SK-N-MC (cell line): ENCODE results near the gene BRWD1.

Source experiments
- DNase-seq: peaks from one replicate; pipeline ENCODE4 v3.0.0-alpha.2; 2011; ENCODE audit warnings: low read depth, low spot score
- H3K27ac ChIP-seq: fragments of 200-600 bp; sonication (generic); 2 replicates; pipeline ENCODE4 v1.5.1; 2016; ENCODE audit warnings: mixed run types
- H3K36me3 ChIP-seq: fragments of 200-600 bp; sonication (generic); 2 replicates; pipeline ENCODE4 v1.6.1; 2017; ENCODE audit warnings: antibody characterized with exemption, low read length, mixed read lengths; ENCODE audit not compliant: insufficient read depth
- H3K4me3 ChIP-seq: fragments of 200-600 bp; sonication (generic); 2 replicates; pipeline ENCODE4 v1.5.1; 2016
- H3K9ac ChIP-seq: fragments of 200-600 bp; sonication (generic); 2 replicates; pipeline ENCODE4 v1.8.0; 2017; ENCODE audit warnings: mixed run types, mixed read lengths; ENCODE audit not compliant: insufficient read length
- H3K9me3 ChIP-seq: fragments of 200-600 bp; sonication (generic); 2 replicates; pipeline ENCODE4 v1.6.1; 2017; ENCODE audit warnings: low read depth, mild to moderate bottlenecking, antibody characterized with exemption, low read length, moderate library complexity, mixed read lengths
- EZH2 ChIP-seq: fragments of 200-600 bp; sonication (generic); IDR thresholded peaks from one replicate; pipeline ENCODE4 v1.6.1; 2017; ENCODE audit warnings: antibody characterized with exemption
- FOXP2 ChIP-seq: optimal IDR thresholded peaks from 2 replicates; pipeline ENCODE3; 2011; ENCODE audit warnings: mild to moderate bottlenecking, moderate library complexity; ENCODE audit not compliant: insufficient read depth; ENCODE audit errors: extremely low read length, control extremely low read depth
- POLR2AphosphoS5 ChIP-seq: IDR thresholded peaks from 2 replicates; pipeline ENCODE4 v1.6.1; 2012; ENCODE audit warnings: mild to moderate bottlenecking, low read depth, low read length, borderline replicate concordance

Gene BRWD1

GRCh38 chr21:39281853-39282252, 31.6 kb downstream of the BRWD1 start:
- peak overlapping the region; percentile 97 for H3K27ac ChIP-seq
- H3K9me3 ChIP-seq: no peaks in the 10 kb centered on the region
- peaks cover 46% of the 10 kb centered on the region for H3K36me3 ChIP-seq
- DNase-seq: no peak
- TF ChIP-seq EZH2 (no peak), POLR2AphosphoS5 (no peak), FOXP2 (no peak)
- H3K4me3 ChIP-seq: no peak overlapping the region
- no peak overlapping the region for H3K9ac ChIP-seq

GRCh38 chr21:39281207-39281606, 32.2 kb downstream of the BRWD1 start:
- no peak for TF ChIP-seq FOXP2
- no peak for TF ChIP-seq POLR2AphosphoS5
- no peak for TF ChIP-seq EZH2
- Histone ChIP-seq H3K36me3 (peaks cover 50% of the 10 kb centered on the region), H3K9ac (peak overlapping the region; percentile 43), H3K9me3 (no peaks in the 10 kb centered on the region), H3K27ac (peak overlapping the region; percentile 97), H3K4me3 (peak overlapping the region; percentile 64)
- DNase-seq: no peak

- no peak overlapping the region for H3K4me3 ChIP-seq
- H3K9me3 ChIP-seq: no peaks in the 10 kb centered on the region
- no peak overlapping the region for H3K9ac ChIP-seq
- peaks cover 57% of the 10 kb centered on the region for H3K36me3 ChIP-seq
- TF ChIP-seq FOXP2: no peak
- TF ChIP-seq POLR2AphosphoS5: no peak
- no peak for TF ChIP-seq EZH2
- DNase-seq: no peak
- H3K27ac ChIP-seq: no peak overlapping the region
Observed at GRCh38 chr21:39269620-39270019, 43.8 kb downstream of the BRWD1 start.

GRCh38 chr21:39265603-39266002, 47.8 kb downstream of the BRWD1 start:
- no peaks in the 10 kb centered on the region for H3K9me3 ChIP-seq
- H3K36me3 ChIP-seq: peaks cover 71% of the 10 kb centered on the region
- H3K9ac ChIP-seq: no peak overlapping the region
- H3K27ac ChIP-seq: no peak overlapping the region
- no peak overlapping the region for H3K4me3 ChIP-seq
- no peak for DNase-seq
- TF ChIP-seq EZH2 (no peak), POLR2AphosphoS5 (no peak), FOXP2 (no peak)

GRCh38 chr21:39263372-39263771, 50.1 kb downstream of the BRWD1 start:
- TF ChIP-seq EZH2 (no peak), POLR2AphosphoS5 (no peak), FOXP2 (no peak)
- DNase-seq: no peak
- Histone ChIP-seq H3K36me3 (peaks cover 68% of the 10 kb centered on the region), H3K4me3 (no peak overlapping the region), H3K9ac (no peak overlapping the region), H3K27ac (peak overlapping the region; percentile 32; the same call in 1 of the 2 replicates), H3K9me3 (no peaks in the 10 kb centered on the region)

GRCh38 chr21:39258207-39258606, 55.2 kb downstream of the BRWD1 start:
- peaks cover 60% of the 10 kb centered on the region for H3K36me3 ChIP-seq
- no peak for TF ChIP-seq FOXP2
- no peak for TF ChIP-seq EZH2
- no peak for TF ChIP-seq POLR2AphosphoS5
- no peak overlapping the region for H3K4me3 ChIP-seq
- no peak for DNase-seq
- H3K9ac ChIP-seq: no peak overlapping the region
- no peaks in the 10 kb centered on the region for H3K9me3 ChIP-seq
- H3K27ac ChIP-seq: no peak overlapping the region

GRCh38 chr21:39251326-39251725, 62.1 kb downstream of the BRWD1 start:
- Histone ChIP-seq H3K9me3 (no peaks in the 10 kb centered on the region), H3K4me3 (0 out of 2 replicates have a peak overlapping the region, but pooled peaks have one; percentile 2), H3K36me3 (peaks cover 33% of the 10 kb centered on the region), H3K27ac (peak overlapping the region; percentile 79), H3K9ac (no peak overlapping the region)
- peak; percentile 6 for DNase-seq
- no peak for TF ChIP-seq FOXP2
- no peak for TF ChIP-seq EZH2
- no peak for TF ChIP-seq POLR2AphosphoS5

- Histone ChIP-seq H3K9ac (no peak overlapping the region), H3K36me3 (peaks cover 52% of the 10 kb centered on the region), H3K27ac (no peak overlapping the region), H3K9me3 (no peaks in the 10 kb centered on the region), H3K4me3 (no peak overlapping the region)
- TF ChIP-seq POLR2AphosphoS5 (no peak), EZH2 (no peak), FOXP2 (no peak)
- no peak for DNase-seq
Observed at GRCh38 chr21:39238275-39238674, 75.2 kb downstream of the BRWD1 start.

GRCh38 chr21:39232861-39233291, 80.6 kb downstream of the BRWD1 start:
- Histone ChIP-seq H3K27ac (no peak overlapping the region), H3K4me3 (no peak overlapping the region), H3K9me3 (no peaks in the 10 kb centered on the region), H3K36me3 (peaks cover 48% of the 10 kb centered on the region), H3K9ac (no peak overlapping the region)
- DNase-seq: no peak
- TF ChIP-seq POLR2AphosphoS5: no peak
- no peak for TF ChIP-seq EZH2
- TF ChIP-seq FOXP2: no peak
